Measurements from ENCODE around the gene HBB. TPM values are rescaled to one million over a fixed set of nuclear protein-coding genes. Genes with fewer than 3 reads are reported as not detected.

Gene HBB
- total and polyA plus RNA-seq, 2 donors (not counting 3 experiments of a cell fraction or from before 2014, with no cell fraction given), result not detected

DNA sequence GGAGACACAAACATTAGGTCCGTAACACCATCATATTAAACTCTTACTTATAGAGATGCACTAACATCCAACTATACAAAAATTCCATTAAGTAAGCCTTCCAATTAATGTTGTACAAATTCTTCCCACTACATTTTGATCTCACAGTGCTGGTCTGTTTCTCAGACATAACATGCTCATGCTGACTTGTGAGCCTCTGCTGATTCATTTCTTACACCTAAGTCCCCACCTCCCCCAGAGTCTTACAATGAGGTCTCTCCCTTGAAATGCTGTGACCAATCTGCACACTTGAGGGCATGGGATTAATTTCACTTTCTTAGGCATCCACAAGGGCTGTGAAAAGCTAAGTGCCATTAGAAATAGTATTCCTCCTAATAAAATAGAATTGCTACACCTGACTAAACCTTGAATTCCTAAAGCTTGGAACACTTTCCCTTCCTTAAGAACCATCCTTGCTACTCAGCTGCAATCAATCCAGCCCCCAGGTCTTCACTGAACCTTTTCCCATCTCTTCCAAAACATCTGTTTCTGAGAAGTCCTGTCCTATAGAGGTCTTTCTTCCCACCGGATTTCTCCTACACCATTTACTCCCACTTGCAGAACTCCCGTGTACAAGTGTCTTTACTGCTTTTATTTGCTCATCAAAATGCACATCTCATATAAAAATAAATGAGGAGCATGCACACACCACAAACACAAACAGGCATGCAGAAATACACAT lies 20.8 kb upstream of the HBB start:
- dilution Hi-C loops (cut with MboI; ENCODE audit: extremely low pct_ligation_motif_present, low sequenced_read_pairs) (no loop called here), intact Hi-C loops (cut with micrococcal nuclease) (no loop called here)
- no peaks in the 10 kb centered on the region for H3K9me3 ChIP-seq (replicated peaks; ENCODE audit: control insufficient read depth, insufficient read depth, low read length)
- DNase-seq (ENCODE audit: low read depth, low spot score) (no peak), FAIRE-seq (no peak)
- ChIA-PET POLR2A (no interaction called here), CTCF (no interaction called here)
- no peaks in the 10 kb centered on the region for H3K9me1 ChIP-seq (replicated peaks; ENCODE audit: control insufficient read depth, extremely low read depth, insufficient read depth, low read length)
- no peak overlapping the region for H3K4me3 ChIP-seq (replicated peaks in 1 of 3; ENCODE audit: insufficient read depth in 1 of 3, low read depth in 1 of 3, low read length in 3 of 3)
- H4K20me1 ChIP-seq (replicated peaks; ENCODE audit: control insufficient read depth, extremely low read depth, insufficient read depth, low read length), result no peaks in the 10 kb centered on the region
- no peak overlapping the region for H3K27ac ChIP-seq (ENCODE audit: insufficient read depth, low read depth, low read length)
- no TSS peak for BruUV-seq (replicated peaks)
- H3K79me2 ChIP-seq (ENCODE audit: control insufficient read depth, insufficient read depth, low read length), result no peaks in the 10 kb centered on the region
- TF ChIP-seq MYC (IDR thresholded peaks at IDR 0.05; ENCODE audit: low read depth, low read length), result no peak
- no peak for TF ChIP-seq FOS (IDR thresholded peaks at IDR 0.05; ENCODE audit: borderline replicate concordance, insufficient read depth, low read length)
- no peak overlapping the region for H3K9ac ChIP-seq (replicated peaks; ENCODE audit: extremely low read depth, insufficient read depth, low read length)
- H3K27me3 ChIP-seq (ENCODE audit: control insufficient read depth in 2 of 2, insufficient read depth in 2 of 2, low read length in 2 of 2), result no peaks in the 10 kb centered on the region
- H2AFZ ChIP-seq (ENCODE audit: low read depth, low read length), result no peak overlapping the region
- no peaks in the 10 kb centered on the region for H3K4me1 ChIP-seq (ENCODE audit: control insufficient read depth, extremely low read depth, insufficient read depth, low read length)
- H3K4me2 ChIP-seq (ENCODE audit: insufficient read depth, low read length), result no peak overlapping the region
- no peaks in the 10 kb centered on the region for H3K36me3 ChIP-seq (ENCODE audit: control insufficient read depth in 2 of 2, extremely low read depth in 1 of 2, insufficient read depth in 2 of 2, low read length in 2 of 2)

DNA sequence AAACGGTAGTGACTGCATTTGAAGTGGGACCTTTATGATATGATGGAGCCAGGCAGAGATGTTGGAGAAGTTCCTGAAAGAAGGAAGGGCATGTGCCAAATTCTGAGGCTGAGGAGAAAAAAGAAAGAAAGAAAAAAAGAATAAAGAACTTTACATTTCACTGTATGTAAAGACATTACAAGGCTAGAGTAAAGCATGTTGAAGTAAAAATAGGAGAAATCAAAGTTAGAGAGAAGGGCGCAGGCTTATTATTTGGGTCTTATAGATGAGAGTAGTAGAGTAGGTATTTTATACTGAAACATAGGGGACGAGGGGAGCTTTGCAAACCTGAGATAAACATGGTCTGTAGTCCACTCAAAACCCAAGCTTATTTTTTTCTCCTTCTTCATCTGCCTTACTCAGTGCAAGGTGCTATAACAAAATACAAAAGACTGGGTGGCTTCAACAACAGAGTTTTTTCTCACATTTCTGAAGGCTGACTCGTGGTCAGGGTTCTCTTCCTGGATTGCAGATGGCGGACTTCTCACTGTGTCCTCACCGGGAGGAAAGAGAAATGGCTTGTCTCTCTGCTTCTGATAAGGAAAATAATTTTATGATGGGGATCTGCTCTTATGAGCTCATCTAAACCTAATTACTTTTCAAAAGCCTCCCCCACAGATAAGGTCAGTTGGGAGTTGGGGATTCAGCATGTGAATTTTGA lies 20.1 kb upstream of the HBB start:
- Histone ChIP-seq H3K4me3 (replicated peaks in 1 of 3; ENCODE audit: insufficient read depth in 1 of 3, low read depth in 1 of 3, low read length in 3 of 3) (no peak overlapping the region), H2AFZ (ENCODE audit: low read depth, low read length) (no peak overlapping the region), H3K27ac (ENCODE audit: insufficient read depth, low read depth, low read length) (no peak overlapping the region), H3K36me3 (ENCODE audit: control insufficient read depth in 2 of 2, extremely low read depth in 1 of 2, insufficient read depth in 2 of 2, low read length in 2 of 2) (no peaks in the 10 kb centered on the region), H3K27me3 (ENCODE audit: control insufficient read depth in 2 of 2, insufficient read depth in 2 of 2, low read length in 2 of 2) (no peaks in the 10 kb centered on the region), H3K9me3 (replicated peaks; ENCODE audit: control insufficient read depth, insufficient read depth, low read length) (no peaks in the 10 kb centered on the region), H4K20me1 (replicated peaks; ENCODE audit: control insufficient read depth, extremely low read depth, insufficient read depth, low read length) (no peaks in the 10 kb centered on the region), H3K79me2 (ENCODE audit: control insufficient read depth, insufficient read depth, low read length) (no peaks in the 10 kb centered on the region), H3K9me1 (replicated peaks; ENCODE audit: control insufficient read depth, extremely low read depth, insufficient read depth, low read length) (no peaks in the 10 kb centered on the region), H3K4me1 (ENCODE audit: control insufficient read depth, extremely low read depth, insufficient read depth, low read length) (no peaks in the 10 kb centered on the region), H3K4me2 (ENCODE audit: insufficient read depth, low read length) (no peak overlapping the region), H3K9ac (replicated peaks; ENCODE audit: extremely low read depth, insufficient read depth, low read length) (no peak overlapping the region)
- intact Hi-C loops (cut with micrococcal nuclease) (no loop called here), dilution Hi-C loops (cut with MboI; ENCODE audit: extremely low pct_ligation_motif_present, low sequenced_read_pairs) (no loop called here)
- FAIRE-seq (no peak), DNase-seq (ENCODE audit: low read depth, low spot score) (no peak)
- BruUV-seq (replicated peaks), result no TSS peak
- ChIA-PET CTCF (no interaction called here), POLR2A (no interaction called here)
- TF ChIP-seq, protein P1, sequence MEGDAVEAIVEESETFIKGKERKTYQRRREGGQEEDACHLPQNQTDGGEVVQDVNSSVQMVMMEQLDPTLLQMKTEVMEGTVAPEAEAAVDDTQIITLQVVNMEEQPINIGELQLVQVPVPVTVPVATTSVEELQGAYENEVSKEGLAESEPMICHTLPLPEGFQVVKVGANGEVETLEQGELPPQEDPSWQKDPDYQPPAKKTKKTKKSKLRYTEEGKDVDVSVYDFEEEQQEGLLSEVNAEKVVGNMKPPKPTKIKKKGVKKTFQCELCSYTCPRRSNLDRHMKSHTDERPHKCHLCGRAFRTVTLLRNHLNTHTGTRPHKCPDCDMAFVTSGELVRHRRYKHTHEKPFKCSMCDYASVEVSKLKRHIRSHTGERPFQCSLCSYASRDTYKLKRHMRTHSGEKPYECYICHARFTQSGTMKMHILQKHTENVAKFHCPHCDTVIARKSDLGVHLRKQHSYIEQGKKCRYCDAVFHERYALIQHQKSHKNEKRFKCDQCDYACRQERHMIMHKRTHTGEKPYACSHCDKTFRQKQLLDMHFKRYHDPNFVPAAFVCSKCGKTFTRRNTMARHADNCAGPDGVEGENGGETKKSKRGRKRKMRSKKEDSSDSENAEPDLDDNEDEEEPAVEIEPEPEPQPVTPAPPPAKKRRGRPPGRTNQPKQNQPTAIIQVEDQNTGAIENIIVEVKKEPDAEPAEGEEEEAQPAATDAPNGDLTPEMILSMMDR (IDR thresholded peaks at IDR 0.05; ENCODE audit: extremely low read depth in 1 of 2, insufficient read depth in 1 of 2, low read depth in 1 of 2, low read length in 2 of 2), result no peak
- TF ChIP-seq POLR2A (IDR thresholded peaks at IDR 0.05; ENCODE audit: low read depth, low read length) (no peak), MYC (IDR thresholded peaks at IDR 0.05; ENCODE audit: low read depth, low read length) (no peak), JUN (IDR thresholded peaks at IDR 0.05; ENCODE audit: borderline replicate concordance, insufficient read depth, insufficient read length, low read depth) (no peak), GATA2 (IDR thresholded peaks at IDR 0.05; ENCODE audit: insufficient read depth, insufficient read length, low read depth, low read length) (no peak), FOS (IDR thresholded peaks at IDR 0.05; ENCODE audit: borderline replicate concordance, insufficient read depth, low read length) (no peak), POLR2AphosphoS5 (IDR thresholded peaks at IDR 0.05; ENCODE audit: insufficient read depth, low read depth, low read length) (no peak), EZH2 (IDR thresholded peaks at IDR 0.05; ENCODE audit: borderline replicate concordance, low read depth, low read length, severe bottlenecking) (no peak)
- TF ChIP-seq, protein P2, sequence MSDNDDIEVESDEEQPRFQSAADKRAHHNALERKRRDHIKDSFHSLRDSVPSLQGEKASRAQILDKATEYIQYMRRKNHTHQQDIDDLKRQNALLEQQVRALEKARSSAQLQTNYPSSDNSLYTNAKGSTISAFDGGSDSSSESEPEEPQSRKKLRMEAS (IDR thresholded peaks at IDR 0.05; ENCODE audit: insufficient read depth, insufficient read length), result no peak
